Lower leg skin (tissue), 4 donors: ENCODE data around the gene ADAM22. TPM values are rescaled to one million over a fixed set of nuclear protein-coding genes. Genes with fewer than 3 reads are reported as not detected.
"Not testable (repeated sequence)": the region's sequence is repeated elsewhere in the genome, so short reads cannot be mapped to it uniquely, and the experiment has no call there.

ENCODE experiments used
- DNase-seq, 2 donors: peaks; one replicate each; pipeline ENCODE4 v3.0.0-alpha.2; 2019; ENCODE audit warnings: low spot score in 2 of 2
- H3K4me3 ChIP-seq: fragments of 200-600 bp; sonication (generic); 2 replicates; pipeline ENCODE4 v1.5.1; 2017; ENCODE audit warnings: mild to moderate bottlenecking, low read depth; ENCODE audit not compliant: poor library complexity, severe bottlenecking
- POLR2A ChIP-seq, 2 donors: fragments of 450-650 bp; IDR thresholded peaks; one replicate each; pipeline ENCODE4 v1.6.1; 2016 to 2017; ENCODE audit warnings: antibody characterized with exemption in 2 of 2, mild to moderate bottlenecking in 1 of 2, moderate library complexity in 1 of 2
- WGBS, 2 donors: methylation state at CpG; one replicate each; pipeline ENCODE4 v1.1.5; 2018; 5-methylcytosine and 5-hydroxymethylcytosine counted together
- intact Hi-C: fragments of 100-400 bp; cut with DNase I; formaldehyde crosslinking; loops from one replicate; pipeline ENCODE4 v1.15.0; 2023; ENCODE audit warnings: low total_unique reads
- total RNA-seq, 4 donors: library from RNA; depleted of rRNA; stranded (reverse); fragments of >200 nt; gene quantifications; one replicate each; pipeline ENCODE4 v1.1.0, GENCODE V29; 2016
- TF ChIP-seq, protein P1 (sequence below), 3 donors: fragments of 450-650 bp; IDR thresholded peaks; one replicate each; pipeline ENCODE4 v1.5.1; 2016; ENCODE audit warnings: antibody characterized with exemption in 3 of 3, mild to moderate bottlenecking in 3 of 3, moderate library complexity in 2 of 3

ADAM22 gene, protein sequence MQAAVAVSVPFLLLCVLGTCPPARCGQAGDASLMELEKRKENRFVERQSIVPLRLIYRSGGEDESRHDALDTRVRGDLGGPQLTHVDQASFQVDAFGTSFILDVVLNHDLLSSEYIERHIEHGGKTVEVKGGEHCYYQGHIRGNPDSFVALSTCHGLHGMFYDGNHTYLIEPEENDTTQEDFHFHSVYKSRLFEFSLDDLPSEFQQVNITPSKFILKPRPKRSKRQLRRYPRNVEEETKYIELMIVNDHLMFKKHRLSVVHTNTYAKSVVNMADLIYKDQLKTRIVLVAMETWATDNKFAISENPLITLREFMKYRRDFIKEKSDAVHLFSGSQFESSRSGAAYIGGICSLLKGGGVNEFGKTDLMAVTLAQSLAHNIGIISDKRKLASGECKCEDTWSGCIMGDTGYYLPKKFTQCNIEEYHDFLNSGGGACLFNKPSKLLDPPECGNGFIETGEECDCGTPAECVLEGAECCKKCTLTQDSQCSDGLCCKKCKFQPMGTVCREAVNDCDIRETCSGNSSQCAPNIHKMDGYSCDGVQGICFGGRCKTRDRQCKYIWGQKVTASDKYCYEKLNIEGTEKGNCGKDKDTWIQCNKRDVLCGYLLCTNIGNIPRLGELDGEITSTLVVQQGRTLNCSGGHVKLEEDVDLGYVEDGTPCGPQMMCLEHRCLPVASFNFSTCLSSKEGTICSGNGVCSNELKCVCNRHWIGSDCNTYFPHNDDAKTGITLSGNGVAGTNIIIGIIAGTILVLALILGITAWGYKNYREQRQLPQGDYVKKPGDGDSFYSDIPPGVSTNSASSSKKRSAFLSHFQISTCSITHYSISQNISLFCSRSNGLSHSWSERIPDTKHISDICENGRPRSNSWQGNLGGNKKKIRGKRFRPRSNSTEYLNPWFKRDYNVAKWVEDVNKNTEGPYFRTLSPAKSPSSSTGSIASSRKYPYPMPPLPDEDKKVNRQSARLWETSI
- 1 to 10 TPM in 2 of 4 donors, under 1 TPM in 2; 0.30 to 2.1 (median 1.0) TPM for total RNA-seq

DNA sequence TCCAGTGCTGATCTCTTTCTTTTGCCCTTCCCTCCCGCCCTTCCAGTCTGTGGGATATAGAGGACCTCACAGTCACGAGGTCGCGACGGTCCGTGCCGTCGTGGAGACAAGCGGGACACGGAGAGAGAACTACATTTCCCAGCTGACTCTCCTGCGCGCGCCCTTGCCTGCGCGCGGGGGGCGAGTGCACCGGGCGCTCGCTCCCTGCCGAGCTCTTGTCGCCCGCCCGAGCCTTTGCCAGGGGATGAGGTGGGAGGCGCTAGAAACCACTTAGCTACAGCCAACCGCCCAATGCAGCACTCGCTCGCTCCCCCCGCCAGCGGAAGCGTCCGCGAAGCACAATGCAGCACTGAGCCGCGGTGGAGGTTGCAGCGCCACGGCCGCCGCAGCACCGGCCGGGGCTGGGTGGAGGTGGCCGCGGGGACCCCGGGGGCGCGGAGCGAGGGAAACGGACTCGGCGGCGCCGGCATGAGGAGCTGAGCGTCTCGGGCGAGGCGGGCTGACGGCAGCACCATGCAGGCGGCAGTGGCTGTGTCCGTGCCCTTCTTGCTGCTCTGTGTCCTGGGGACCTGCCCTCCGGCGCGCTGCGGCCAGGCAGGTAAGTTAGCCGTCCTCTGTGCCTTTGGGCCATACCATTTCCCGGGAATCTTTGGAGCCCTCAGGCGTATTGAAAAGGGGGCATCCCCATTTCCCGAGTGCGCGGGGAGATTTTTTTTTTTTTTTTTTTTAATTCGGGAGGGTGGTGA is at the start of gene ADAM22:
TSS of gene ADAM22 (plus strand) at position 299 of the 746 bp plus-strand sequence. CDS start at position 514, 215 bp downstream.
- peak within 1 kb of the TSS; percentile 55 for H3K4me3 ChIP-seq
- peak; percentile 78 to 96 for DNase-seq
- 0 to 1% methylated on average over 36 to 38 of the region's 70 CpGs for WGBS, 2 donors
- TF ChIP-seq, protein P1, sequence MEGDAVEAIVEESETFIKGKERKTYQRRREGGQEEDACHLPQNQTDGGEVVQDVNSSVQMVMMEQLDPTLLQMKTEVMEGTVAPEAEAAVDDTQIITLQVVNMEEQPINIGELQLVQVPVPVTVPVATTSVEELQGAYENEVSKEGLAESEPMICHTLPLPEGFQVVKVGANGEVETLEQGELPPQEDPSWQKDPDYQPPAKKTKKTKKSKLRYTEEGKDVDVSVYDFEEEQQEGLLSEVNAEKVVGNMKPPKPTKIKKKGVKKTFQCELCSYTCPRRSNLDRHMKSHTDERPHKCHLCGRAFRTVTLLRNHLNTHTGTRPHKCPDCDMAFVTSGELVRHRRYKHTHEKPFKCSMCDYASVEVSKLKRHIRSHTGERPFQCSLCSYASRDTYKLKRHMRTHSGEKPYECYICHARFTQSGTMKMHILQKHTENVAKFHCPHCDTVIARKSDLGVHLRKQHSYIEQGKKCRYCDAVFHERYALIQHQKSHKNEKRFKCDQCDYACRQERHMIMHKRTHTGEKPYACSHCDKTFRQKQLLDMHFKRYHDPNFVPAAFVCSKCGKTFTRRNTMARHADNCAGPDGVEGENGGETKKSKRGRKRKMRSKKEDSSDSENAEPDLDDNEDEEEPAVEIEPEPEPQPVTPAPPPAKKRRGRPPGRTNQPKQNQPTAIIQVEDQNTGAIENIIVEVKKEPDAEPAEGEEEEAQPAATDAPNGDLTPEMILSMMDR (IDR thresholded peaks at IDR 0.05) = no peak
- TF ChIP-seq POLR2A (IDR thresholded peaks at IDR 0.05) = no peak
- intact Hi-C loops = no loop called here

DNA sequence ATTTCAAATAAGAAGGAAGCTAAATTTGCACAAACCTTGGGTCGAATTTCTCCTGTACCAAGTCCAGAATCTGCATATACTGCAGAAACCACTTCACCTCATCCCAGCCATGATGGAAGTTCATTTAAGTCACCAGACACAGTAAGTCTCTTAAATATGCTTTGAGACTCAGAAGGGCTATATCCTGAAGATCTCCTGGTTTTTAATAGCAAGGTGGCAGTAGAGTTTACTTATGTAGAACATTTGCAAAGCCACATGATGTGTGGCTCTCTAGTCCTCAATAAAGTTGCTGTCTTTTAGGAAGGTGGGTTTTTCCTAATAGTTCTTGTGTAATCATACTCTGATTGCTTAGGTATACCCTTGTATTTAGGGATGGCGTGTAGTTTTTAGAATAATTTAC is 49.0 kb upstream of the ADAM22 start:
- intact Hi-C loops = no loop called here
- WGBS, 2 donors = 89 to 96% methylated on average over 2 of the region's 2 CpGs
- no peak overlapping the region for H3K4me3 ChIP-seq
- no peak for DNase-seq
- TF ChIP-seq, protein P1 (IDR thresholded peaks at IDR 0.05) = no peak
- TF ChIP-seq POLR2A (IDR thresholded peaks at IDR 0.05) = no peak

DNA sequence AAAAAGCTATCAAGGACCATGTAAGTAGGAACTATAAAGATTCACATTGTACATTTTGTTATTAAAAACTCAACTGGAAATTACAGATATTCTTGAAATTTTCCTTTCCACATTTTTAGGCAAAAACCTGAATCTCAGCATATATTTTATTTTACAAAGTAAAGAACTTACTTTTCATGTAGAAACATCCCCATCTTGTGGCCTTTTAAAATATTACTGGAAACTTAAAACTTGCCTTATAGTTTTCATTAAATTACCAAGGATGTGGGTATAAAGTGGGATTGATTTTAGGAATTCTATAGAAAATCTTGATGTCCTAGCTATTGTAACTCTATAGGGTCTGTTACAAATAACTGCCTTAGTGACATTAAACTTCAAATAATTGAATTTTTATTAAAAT is 47.2 kb upstream of the ADAM22 start:
- H3K4me3 ChIP-seq = no peak overlapping the region
- DNase-seq = no peak
- TF ChIP-seq POLR2A (IDR thresholded peaks at IDR 0.05) = no peak
- TF ChIP-seq, protein P1 (IDR thresholded peaks at IDR 0.05) = no peak
- intact Hi-C loops = no loop called here

DNA sequence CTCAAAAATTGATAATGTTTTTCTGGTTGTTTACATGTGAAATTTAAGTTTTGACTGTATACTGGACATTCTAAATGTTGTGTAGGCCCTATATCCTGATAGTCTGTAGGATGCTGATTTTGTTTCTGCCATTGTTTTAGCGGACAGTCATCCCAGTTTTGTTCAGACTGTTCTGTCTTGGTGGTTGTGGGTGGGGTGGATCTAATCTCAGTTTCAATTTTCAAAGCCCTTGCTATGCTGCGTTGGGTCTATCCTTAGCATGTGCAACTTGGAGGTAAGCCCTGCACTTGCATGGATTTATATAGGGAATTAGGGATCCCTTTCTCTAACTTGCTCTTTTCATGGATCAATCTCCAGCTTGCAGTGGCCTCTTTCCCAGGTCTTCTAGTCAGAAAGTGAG is 38.7 kb upstream of the ADAM22 start:
- 91 to 95% methylated on average over 2 of the region's 2 CpGs for WGBS, 2 donors
- H3K4me3 ChIP-seq = no peak overlapping the region
- DNase-seq = no peak
- TF ChIP-seq, protein P1 (IDR thresholded peaks at IDR 0.05) = no peak
- TF ChIP-seq POLR2A (IDR thresholded peaks at IDR 0.05) = no peak
- intact Hi-C loops = no loop called here

DNA sequence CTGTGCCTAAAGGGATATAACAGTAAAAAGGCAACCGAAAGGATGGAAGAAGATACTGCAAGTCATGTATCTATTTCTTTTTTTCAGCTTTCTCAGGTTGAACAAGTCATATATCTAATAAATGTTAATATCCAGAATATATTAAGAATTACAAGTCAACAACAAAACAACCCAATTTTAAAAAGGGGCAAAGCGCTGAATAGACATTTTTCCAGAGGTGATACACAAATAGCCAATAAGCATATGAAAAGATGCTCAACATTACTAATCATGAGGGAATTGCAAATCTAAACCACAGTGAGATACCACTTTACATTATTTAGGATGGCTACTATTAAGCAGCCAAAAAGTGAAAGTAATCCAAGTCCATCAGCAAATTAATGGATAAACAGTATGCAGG is 34.8 kb upstream of the ADAM22 start:
- no peak for DNase-seq
- TF ChIP-seq, protein P1 (IDR thresholded peaks at IDR 0.05) = no peak
- intact Hi-C loops = no loop called here
- WGBS, 2 donors = 97 to 98% methylated on average over 2 of the region's 2 CpGs
- no peak overlapping the region for H3K4me3 ChIP-seq

DNA sequence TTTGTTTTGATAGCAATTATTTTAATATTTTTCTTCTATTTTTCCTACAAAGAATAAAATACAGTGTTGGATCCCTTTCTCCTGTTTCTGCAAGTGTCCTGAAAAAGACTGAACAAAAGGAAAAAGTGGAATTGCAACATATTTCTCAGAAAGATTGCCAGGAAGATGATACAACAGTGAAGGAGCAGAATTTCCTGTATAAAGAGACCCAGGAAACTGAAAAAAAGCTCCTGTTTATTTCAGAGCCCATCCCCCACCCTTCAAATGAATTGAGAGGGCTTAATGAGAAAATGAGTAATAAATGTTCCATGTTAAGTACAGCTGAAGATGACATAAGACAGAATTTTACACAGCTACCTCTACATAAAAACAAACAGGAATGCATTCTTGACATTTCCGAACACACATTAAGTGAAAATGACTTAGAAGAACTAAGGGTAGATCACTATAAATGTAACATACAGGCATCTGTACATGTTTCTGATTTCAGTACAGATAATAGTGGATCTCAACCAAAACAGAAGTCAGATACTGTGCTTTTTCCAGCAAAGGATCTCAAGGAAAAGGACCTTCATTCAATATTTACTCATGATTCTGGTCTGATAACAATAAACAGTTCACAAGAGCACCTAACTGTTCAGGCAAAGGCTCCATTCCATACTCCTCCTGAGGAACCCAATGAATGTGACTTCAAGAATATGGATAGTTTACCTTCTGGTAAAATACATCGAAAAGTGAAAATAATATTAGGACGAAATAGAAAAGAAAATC is 26.7 kb upstream of the ADAM22 start:
- H3K4me3 ChIP-seq, intact Hi-C loops, DNase-seq: not testable (repeated sequence)
- 96% methylated on average over 3 of the region's 3 CpGs for WGBS, 2 donors

DNA sequence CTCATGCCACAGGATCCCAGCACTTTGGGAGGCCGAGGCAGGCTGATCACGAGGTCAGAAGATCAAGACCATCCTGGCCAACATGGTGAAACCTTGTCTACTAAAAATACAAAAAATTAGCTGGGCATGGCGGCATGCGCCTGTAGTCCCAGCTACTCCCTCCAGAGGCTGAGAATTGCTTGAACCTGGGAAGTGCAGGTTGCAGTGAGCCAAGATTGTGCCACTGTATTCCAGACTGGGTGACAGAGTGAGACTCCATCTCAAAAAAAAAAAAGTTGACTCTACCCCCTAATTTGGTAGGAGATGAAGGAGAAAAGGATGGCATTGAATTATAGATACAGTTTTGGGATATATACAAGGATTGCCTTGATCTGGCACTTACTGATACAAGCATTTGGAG is 25.2 kb upstream of the ADAM22 start:
- H3K4me3 ChIP-seq, intact Hi-C loops, DNase-seq: not testable (repeated sequence)
- 98 to 99% methylated on average over 4 of the region's 4 CpGs for WGBS, 2 donors
